Transverse colon (tissue), 4 donors: ENCODE data around the gene FKBP5.
A peak's percentile ranks its signal among the peaks of the same experiment; 100 is the strongest.

Experiments
- EP300 ChIP-seq: sonication (generic); formaldehyde crosslinking; IDR thresholded peaks from one replicate; pipeline ENCODE4 v1.6.1; 2017; ENCODE audit warnings: antibody characterized with exemption, low read depth
- POLR2A ChIP-seq: fragments of 450-650 bp; IDR thresholded peaks from one replicate; pipeline ENCODE4 v1.6.1; 2016; ENCODE audit warnings: antibody characterized with exemption, mild to moderate bottlenecking, moderate library complexity
- POLR2AphosphoS5 ChIP-seq, 3 donors: sonication (generic); formaldehyde crosslinking; IDR thresholded peaks; one replicate each; pipeline ENCODE4 v1.6.1; 2016; ENCODE audit warnings: antibody characterized with exemption in 3 of 3
- TF ChIP-seq, protein P1 (sequence below), 5 experiments: fragments of 200-600 bp in 3 of 5; fragments of 450-650 bp in 2 of 5; sonication (generic) in 3 of 5; IDR thresholded peaks; 1 replicate in 2 of 5; 2 replicates in 3 of 5; pipeline ENCODE4 v1.5.1; 2016 to 2017; ENCODE audit warnings: antibody characterized with exemption in 5 of 5, inconsistent platforms in 3 of 5, mild to moderate bottlenecking in 2 of 5, moderate library complexity in 1 of 5

- TF ChIP-seq, protein P1, sequence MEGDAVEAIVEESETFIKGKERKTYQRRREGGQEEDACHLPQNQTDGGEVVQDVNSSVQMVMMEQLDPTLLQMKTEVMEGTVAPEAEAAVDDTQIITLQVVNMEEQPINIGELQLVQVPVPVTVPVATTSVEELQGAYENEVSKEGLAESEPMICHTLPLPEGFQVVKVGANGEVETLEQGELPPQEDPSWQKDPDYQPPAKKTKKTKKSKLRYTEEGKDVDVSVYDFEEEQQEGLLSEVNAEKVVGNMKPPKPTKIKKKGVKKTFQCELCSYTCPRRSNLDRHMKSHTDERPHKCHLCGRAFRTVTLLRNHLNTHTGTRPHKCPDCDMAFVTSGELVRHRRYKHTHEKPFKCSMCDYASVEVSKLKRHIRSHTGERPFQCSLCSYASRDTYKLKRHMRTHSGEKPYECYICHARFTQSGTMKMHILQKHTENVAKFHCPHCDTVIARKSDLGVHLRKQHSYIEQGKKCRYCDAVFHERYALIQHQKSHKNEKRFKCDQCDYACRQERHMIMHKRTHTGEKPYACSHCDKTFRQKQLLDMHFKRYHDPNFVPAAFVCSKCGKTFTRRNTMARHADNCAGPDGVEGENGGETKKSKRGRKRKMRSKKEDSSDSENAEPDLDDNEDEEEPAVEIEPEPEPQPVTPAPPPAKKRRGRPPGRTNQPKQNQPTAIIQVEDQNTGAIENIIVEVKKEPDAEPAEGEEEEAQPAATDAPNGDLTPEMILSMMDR (IDR thresholded peaks at IDR 0.05): peak; percentile 31 to 52 (median 39)
- peak; percentile 33 for TF ChIP-seq POLR2A
- peak in 1 of 3 donors; percentile 82 for TF ChIP-seq POLR2AphosphoS5 (IDR thresholded peaks at IDR 0.05)
- no peak for TF ChIP-seq EP300
Measured at GRCh38 chr6:35569011-35569461, 119.7 kb downstream of the FKBP5 start.
